Stimulated activated CD4-positive, alpha-beta T cell treated with anti-CD3 and anti-CD28 coated beads, Interleukin-15, amount 100 ng/mL, for 1 hour (primary cell): ENCODE data around the gene CLDN16.

Experiments used
- DNase-seq, 2 donors: peaks; one replicate each; pipeline ENCODE4 v3.0.0-alpha.2; 2020; ENCODE audit warnings: low read depth in 1 of 2, low spot score in 1 of 2

CLDN16 gene, protein sequence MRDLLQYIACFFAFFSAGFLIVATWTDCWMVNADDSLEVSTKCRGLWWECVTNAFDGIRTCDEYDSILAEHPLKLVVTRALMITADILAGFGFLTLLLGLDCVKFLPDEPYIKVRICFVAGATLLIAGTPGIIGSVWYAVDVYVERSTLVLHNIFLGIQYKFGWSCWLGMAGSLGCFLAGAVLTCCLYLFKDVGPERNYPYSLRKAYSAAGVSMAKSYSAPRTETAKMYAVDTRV

GRCh38 chr3:190387578-190388213 lies at the start of gene CLDN16:
Gene CLDN16 (plus strand): TSS chr3:190388163. CDS start chr3:190388330, 167 bp downstream.
- DNase-seq: no peak

GRCh38 chr3:190338717-190339116 lies 49.2 kb upstream of the CLDN16 start:
- no peak for DNase-seq

- DNase-seq: no peak
Observed at GRCh38 chr3:190339130-190339529, 48.8 kb upstream of the CLDN16 start.

DNA sequence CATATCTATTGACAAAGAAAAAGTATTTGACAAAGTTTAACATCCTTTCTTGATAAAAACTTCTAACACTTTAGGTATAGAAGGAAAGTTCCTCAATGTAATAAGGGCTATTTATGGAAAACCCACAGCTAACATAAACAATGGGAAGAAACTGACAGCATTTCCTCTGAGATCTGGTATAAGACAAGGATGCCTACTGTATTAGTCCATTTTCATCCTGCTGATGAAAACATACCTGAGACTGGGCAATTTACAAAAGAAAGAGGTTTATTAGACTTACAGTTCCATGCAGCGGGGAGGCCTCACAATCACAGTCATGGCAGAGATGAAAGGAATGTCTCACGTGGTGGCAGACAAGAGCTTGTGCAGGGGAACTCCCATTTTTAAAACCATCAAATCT lies 47.9 kb upstream of the CLDN16 start:
- no peak for DNase-seq

DNA sequence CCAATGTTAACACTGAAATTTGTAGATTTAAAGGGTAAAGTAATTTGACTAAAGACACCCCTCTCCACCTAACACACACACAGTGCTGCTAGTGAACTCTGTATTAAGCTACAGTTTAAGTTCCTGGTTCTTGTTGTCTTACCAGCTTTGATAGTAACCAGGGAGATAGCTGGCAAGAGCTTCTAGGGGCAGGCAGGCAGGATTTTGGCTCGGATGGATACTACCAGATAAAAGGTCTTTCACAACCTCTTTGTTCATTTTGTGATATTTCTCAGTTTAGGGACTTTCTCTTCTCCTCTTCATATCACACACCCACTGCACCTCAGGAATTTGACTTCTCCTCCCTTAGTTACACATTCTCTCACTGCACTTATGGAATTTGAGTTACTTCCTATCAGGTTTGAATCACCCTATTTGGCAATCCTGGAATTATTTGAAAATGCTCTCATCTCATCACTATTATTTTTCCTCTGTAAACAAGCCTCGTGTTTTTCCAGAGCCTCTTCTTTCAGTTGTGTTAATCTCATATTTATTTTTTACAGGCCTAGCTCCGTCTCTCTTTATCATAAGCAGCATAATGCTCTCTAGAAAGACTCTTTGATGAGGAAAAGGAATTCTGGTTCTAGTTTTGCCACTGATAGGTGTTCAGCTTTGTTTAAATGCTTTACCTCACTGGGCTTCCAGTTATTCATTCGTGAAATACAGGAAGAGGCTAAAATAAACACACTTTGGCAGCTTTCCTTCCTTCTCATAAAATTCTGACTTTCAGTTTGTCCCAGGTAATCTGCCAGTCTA lies 42.7 kb upstream of the CLDN16 start:
- no peak for DNase-seq

- DNase-seq: no peak
Observed at GRCh38 chr3:190345878-190346277, 42.1 kb upstream of the CLDN16 start.

DNA sequence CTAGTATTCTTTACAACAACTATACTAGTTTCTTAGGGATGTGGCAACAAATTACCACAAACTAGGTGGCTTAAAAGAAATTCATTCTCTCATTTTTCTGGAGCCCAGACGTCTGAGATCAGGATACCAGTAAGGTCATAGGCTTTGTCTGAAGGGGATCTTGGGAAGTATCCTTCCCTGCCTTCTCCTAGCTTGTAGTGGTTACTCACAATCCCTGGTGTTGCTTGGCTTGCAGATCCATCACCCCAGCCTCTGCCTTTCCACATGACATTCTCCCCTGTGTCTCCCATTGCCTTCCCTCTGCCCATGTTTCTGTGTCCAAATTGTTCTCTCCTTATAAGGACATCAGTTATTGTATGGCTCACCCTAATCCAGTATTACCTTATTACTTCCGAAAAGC lies 41.4 kb upstream of the CLDN16 start:
- no peak for DNase-seq

GRCh38 chr3:190352861-190353457 lies 35.0 kb upstream of the CLDN16 start:
- DNase-seq: no peak

DNA sequence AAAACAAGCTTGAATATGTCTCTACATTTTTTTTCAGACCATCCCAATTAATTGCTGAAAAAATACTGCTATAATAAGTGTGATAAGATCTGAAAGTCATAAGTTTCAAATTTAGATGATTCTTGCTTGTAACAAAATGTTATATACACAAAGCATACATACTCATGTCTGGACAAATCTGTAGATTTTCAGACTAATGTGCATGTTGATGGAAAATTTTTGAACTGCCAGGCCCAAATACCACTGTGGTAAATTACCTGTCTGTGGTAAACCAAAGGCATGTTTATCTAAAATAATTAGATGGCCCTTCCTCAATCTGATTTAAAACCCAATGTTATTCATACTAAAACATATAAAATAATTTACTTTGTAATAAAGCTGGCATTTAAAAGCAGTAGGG lies 31.7 kb upstream of the CLDN16 start:
- no peak for DNase-seq

- DNase-seq: no peak
Observed at GRCh38 chr3:190357468-190357867, 30.5 kb upstream of the CLDN16 start.

DNA sequence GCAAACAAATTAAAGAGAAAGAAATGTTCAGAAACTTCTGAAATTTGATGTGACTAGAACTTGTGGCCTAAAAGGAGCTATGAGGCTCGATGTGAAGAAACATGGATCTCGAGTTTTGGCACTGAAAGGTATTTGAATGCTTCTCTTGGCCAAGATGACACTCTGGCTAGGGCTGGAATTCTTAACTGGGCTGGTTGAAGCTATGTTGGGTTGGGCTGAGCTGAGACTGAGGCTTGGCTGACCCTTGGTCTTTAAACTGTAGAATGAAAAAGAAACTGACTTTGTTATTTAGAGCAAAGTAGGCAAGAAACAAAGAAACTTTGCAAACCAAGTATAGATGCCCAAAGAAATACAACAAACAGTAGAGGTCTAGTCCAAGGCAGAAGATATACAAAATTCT lies 28.1 kb upstream of the CLDN16 start:
- no peak for DNase-seq

DNA sequence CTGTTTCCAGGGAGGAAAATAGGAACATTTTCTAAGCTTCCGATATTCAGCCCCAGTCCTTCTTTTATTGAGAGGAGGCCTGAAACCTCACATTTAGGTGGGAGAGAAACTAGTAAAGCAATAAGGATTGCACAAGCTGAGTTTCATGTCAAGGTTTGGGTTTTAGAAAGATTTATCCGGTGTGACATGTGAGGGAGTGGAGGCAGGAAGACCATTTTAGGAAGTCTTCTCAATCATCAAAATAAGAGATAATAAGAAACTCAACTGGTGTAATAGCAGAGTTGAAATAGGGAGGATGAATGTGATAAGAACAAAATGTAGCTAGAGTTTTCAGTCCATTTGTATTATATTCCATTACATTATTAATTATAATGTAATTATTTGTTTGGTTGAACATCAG lies 27.7 kb upstream of the CLDN16 start:
- no peak for DNase-seq

DNA sequence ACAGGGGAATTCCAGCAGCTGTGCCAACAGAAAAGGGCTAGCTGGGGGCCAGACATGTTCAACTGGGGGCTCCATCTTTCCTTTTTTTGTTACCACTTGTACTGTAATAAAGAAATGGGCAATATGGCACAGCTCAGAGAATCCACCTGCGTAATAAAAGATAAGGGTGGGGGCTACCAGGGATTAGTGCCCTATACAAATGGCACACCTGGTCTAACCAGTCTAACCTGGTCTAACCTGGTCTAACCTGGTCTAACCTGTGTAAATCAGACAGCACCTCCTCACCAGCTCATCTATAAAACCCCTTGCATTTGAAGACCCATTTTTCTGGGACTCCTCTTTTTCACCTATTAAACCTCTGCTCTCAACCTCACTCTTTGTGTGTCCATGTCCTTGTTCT lies 26.2 kb upstream of the CLDN16 start:
- no peak for DNase-seq

GRCh38 chr3:190362258-190362657 lies 25.7 kb upstream of the CLDN16 start:
- DNase-seq: no peak

DNA sequence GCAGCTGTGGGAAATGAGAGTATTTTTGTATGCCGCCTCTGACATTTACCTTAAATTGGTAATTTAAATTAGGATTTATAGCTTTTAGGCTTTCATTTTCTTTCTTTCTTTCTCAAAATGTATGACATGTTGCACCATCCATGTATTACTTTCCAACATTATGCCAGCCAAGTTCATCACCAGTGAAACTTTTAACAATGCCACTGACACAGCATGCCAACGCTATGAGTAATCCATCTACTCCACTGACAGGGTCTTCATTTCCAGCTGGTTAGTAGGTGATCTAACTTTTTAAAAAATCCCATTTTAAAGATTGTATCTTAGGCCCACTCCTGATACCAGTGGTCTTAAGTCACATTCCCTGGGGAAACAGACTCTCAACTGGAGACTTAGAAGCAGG lies 21.8 kb upstream of the CLDN16 start:
- no peak for DNase-seq

DNA sequence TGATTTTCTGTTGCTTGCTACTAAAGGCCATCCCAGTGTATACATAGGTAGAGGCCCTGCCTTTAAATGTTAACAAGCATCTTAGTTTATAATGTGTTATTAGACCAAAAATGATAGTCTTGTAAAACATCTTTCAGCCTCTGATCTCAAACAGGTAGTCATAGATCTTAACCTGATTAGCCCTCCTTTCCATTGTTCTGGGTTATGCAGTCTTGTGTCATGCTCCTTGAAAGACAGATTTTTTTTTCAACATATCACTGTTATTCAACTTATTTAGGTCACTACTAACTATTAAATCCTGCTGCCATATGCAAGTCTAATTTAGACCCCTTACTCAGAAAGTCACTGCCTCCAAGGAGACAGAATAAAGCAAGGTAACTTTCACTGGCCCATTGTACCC lies 19.1 kb upstream of the CLDN16 start:
- no peak for DNase-seq

DNA sequence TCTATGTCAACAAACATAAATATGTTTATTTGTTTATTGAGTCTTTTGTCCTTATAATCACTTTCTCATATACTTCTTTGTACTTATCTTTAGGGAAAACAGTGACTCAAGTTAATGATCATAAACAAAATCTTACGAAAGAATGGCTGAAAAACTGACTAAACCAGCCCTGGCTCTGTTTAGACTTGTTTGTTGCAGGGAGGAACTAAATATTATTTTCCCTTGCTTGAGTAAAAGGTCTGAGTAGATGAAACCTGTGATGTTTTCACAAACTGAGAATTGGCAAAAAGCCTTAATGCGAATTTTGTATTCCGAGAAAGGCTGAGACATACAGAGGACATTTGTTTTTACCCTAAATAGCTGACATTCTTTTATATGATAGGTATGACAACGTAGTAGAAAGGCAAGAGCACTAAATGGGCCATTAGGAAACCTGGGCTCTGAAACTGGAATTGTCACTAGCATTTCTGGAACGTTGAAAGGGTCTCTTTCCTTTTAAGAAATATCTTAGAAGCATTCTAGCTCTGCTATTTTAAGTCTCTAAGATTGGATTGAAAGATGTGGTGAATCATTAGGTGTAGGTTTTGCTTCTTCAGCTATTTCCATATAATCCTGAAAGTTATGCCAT lies 18.2 kb upstream of the CLDN16 start:
- DNase-seq: no peak

- DNase-seq: no peak
Observed at GRCh38 chr3:190370369-190370768, 17.6 kb upstream of the CLDN16 start.

DNA sequence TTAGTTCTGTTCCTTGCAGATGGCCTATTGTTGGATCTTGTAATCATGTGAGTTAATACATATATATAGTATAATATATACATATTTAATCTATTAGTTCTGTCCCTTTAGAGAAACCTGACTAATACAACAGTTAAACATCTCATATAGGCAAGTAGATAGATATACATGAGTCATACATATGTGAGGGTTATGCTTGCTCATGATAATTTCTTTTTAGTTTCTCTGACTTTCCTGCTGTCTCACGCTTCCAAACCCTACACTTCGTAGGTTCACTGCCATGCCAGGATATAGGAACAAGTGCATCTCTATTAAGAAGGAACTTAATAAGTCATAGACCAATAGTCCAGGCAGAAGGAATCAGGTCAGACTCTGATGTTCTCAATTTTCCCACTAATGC lies 16.8 kb upstream of the CLDN16 start:
- no peak for DNase-seq

- no peak for DNase-seq
Observed at GRCh38 chr3:190375246-190375645, 12.7 kb upstream of the CLDN16 start.

GRCh38 chr3:190375671-190376070 lies 12.3 kb upstream of the CLDN16 start:
- DNase-seq: no peak
